ENCODE measurements around the gene E2F6. TPM values are rescaled to one million over a fixed set of nuclear protein-coding genes. Genes with fewer than 3 reads are reported as not detected.
A peak's percentile ranks its signal among the peaks of the same experiment; 100 is the strongest.

The E2F6 gene
- total and polyA plus RNA-seq, 2 of the 13 experiments (the other 11 are each of a cell fraction or from before 2014, with no cell fraction given): 27.3 to 36.0 TPM

DNA sequence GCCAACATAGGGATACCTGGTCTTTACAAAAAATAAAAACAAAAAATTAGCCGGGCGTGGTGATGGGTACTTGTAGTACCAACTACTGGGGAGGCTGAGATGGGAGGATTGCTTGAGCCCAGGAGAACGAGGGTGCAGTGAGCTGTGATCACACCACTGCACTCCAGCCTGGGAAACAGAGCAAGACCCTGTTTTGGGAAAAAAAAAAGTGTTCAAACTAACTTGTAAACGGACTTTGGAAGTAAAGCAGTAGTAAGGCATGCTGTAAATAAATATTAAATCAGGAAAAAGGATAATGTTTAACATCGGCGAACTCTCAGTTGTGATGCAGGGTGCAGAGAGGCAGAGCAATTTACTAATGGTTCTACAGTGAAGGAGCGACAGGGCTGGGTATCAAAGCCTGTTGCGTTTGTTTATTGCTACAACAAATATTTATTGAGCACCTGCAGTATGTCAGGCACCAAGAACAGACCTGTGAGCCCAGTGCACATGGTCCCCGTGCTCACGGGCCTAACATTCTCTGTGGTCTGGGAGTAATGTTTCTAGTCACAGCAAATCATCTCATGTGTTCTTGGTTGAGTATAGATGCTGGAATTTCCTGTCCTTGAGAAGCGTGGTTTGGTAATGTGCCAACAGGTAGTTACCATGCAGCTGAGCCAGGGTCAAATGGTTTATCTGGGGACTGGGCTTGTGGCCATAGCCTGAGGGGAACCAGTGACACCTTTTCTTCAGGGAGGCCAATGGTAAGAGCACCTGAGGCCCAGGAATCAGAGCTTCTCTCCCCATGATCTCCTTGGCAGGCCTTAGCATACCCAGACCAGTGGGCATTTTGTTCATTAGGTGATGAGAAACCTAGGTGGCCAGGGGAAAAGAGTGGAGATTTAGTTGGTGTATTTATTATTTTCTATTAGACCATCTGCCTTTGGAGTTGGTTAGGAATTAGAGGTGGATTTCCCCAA lies 40.0 kb upstream of the E2F6 start (continued):
- TF ChIP-seq ZFAT (CRISPR knock-in tag; conservative IDR thresholded peaks at IDR 0.05) (no peak), NFRKB (IDR thresholded peaks at IDR 0.05) (no peak), ARNT2 (CRISPR knock-in tag; IDR thresholded peaks at IDR 0.05; ENCODE audit: low read depth) (peak; percentile 77; the same call in 1 of the 2 replicates), ZNF598 (CRISPR knock-in tag; IDR thresholded peaks at IDR 0.05; ENCODE audit: borderline replicate concordance) (no peak), FOXA1 (IDR thresholded peaks at IDR 0.05) (peak; percentile 65), FOXA1 (CRISPR knock-in tag; IDR thresholded peaks at IDR 0.05) (peak; percentile 68; the same call in 1 of the 2 replicates), HES4 (CRISPR knock-in tag; IDR thresholded peaks at IDR 0.05; ENCODE audit: borderline replicate concordance) (0 out of 2 replicates have a peak, but pooled peaks have one; percentile 27), PITX1 (CRISPR knock-in tag; IDR thresholded peaks at IDR 0.05) (peak; percentile 88), IKZF1 (IDR thresholded peaks at IDR 0.05) (no peak), CEBPG (CRISPR knock-in tag; IDR thresholded peaks at IDR 0.05) (peak; percentile 55), U2AF2 (IDR thresholded peaks at IDR 0.05; ENCODE audit: low read depth, low read length) (no peak), SPEN (CRISPR knock-in tag; IDR thresholded peaks at IDR 0.05; ENCODE audit: low read depth) (no peak; the same call in 1 of the 2 replicates), ZNF317 (CRISPR knock-in tag; IDR thresholded peaks at IDR 0.05) (0 out of 2 replicates have a peak, but pooled peaks have one; percentile 6), E2F5 (CRISPR knock-in tag; conservative IDR thresholded peaks at IDR 0.05) (no peak), FOXP1 (IDR thresholded peaks at IDR 0.05) (peak; percentile 96), FOXP1 (CRISPR knock-in tag; IDR thresholded peaks at IDR 0.05) (peak; percentile 98), NR0B2 (CRISPR knock-in tag; IDR thresholded peaks at IDR 0.05) (no peak), GLI4 (CRISPR knock-in tag; IDR thresholded peaks at IDR 0.05; ENCODE audit: borderline replicate concordance) (peak; percentile 85; the same call in 1 of the 2 replicates), ZNF616 (CRISPR knock-in tag; IDR thresholded peaks at IDR 0.05; ENCODE audit: low read depth) (no peak)
- TF ChIP-seq, protein P1, sequence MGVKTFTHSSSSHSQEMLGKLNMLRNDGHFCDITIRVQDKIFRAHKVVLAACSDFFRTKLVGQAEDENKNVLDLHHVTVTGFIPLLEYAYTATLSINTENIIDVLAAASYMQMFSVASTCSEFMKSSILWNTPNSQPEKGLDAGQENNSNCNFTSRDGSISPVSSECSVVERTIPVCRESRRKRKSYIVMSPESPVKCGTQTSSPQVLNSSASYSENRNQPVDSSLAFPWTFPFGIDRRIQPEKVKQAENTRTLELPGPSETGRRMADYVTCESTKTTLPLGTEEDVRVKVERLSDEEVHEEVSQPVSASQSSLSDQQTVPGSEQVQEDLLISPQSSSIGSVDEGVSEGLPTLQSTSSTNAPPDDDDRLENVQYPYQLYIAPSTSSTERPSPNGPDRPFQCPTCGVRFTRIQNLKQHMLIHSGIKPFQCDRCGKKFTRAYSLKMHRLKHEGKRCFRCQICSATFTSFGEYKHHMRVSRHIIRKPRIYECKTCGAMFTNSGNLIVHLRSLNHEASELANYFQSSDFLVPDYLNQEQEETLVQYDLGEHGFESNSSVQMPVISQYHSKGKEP (CRISPR knock-in tag; IDR thresholded peaks at IDR 0.05): no peak
- TF ChIP-seq, protein P2, sequence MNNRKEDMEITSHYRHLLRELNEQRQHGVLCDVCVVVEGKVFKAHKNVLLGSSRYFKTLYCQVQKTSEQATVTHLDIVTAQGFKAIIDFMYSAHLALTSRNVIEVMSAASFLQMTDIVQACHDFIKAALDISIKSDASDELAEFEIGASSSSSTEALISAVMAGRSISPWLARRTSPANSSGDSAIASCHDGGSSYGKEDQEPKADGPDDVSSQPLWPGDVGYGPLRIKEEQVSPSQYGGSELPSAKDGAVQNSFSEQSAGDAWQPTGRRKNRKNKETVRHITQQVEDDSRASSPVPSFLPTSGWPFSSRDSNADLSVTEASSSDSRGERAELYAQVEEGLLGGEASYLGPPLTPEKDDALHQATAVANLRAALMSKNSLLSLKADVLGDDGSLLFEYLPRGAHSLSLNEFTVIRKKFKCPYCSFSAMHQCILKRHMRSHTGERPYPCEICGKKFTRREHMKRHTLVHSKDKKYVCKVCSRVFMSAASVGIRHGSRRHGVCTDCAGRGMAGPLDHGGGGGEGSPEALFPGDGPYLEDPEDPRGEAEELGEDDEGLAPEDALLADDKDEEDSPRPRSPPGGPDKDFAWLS (CRISPR knock-in tag; IDR thresholded peaks at IDR 0.05; ENCODE audit: borderline replicate concordance): no peak
- TF ChIP-seq, protein P3, sequence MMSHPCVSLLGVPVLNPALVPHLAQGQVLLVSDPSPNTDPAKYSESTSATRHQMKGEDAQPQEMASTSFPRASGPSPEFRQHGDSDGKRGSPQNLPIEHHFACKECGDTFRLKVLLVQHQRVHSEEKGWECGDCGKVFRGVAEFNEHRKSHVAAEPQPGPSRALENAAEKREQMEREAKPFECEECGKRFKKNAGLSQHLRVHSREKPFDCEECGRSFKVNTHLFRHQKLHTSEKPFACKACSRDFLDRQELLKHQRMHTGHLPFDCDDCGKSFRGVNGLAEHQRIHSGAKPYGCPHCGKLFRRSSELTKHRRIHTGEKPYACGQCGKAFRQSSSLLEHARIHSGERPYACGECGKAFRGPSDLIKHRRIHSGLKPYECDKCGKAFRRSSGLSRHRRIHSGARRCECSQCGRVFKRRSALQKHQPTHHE (CRISPR knock-in tag; IDR thresholded peaks at IDR 0.05; ENCODE audit: borderline replicate concordance): no peak
- TF ChIP-seq, protein P4, sequence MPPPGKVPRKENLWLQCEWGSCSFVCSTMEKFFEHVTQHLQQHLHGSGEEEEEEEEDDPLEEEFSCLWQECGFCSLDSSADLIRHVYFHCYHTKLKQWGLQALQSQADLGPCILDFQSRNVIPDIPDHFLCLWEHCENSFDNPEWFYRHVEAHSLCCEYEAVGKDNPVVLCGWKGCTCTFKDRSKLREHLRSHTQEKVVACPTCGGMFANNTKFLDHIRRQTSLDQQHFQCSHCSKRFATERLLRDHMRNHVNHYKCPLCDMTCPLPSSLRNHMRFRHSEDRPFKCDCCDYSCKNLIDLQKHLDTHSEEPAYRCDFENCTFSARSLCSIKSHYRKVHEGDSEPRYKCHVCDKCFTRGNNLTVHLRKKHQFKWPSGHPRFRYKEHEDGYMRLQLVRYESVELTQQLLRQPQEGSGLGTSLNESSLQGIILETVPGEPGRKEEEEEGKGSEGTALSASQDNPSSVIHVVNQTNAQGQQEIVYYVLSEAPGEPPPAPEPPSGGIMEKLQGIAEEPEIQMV (CRISPR knock-in tag; IDR thresholded peaks at IDR 0.05; ENCODE audit: low read depth): 0 out of 2 replicates have a peak, but pooled peaks have one; percentile 63

Measured in HepG2 (cell line).